Fibroblast of skin of back (primary cell): ENCODE results near the gene GP2.

Experiments
- DNase-seq: peaks from one replicate; pipeline ENCODE4 v3.0.0-alpha.2; 2013

GP2 gene

GRCh38 chr16:20303012-20303411 is 24.3 kb downstream of the GP2 start:
- no peak for DNase-seq

DNA sequence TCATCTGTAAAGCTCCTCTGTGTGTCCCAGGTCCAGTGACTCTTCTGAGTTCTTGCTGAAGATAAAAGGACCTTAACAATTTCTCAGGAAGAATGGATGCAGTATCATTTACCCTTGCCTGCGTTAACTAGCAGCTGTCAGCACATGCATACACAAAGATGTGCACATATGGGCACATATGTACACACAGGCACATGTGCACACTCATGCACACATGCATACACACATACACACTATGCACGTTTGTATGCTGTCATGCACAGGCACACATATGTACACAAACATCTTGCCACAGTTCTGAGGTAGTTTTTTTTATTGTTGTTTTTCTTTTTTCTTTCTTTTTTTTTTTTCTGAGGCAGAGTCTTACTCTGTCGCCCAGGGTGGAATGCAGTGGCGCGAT is 24.9 kb downstream of the GP2 start:
- no peak for DNase-seq

DNA sequence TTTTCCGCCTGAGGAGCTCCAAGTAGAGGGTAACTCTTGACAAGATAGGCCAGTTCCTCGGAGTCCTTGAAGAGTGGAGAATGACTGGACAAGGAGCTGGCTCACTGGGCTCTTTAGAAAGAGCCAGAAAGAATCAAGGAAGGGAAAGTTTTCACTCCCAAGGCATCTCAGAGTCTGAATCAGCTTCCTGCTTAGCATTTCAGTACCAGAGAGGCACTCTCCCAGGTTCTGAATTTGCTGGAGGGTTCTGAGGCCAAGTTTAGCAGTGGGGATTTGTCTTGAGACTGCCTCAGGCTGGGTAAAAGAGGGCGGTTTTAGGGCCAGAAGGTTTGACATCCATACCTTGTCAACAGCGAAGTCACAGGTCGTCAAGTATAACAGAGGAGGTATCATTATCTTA is 25.5 kb downstream of the GP2 start:
- no peak for DNase-seq

DNA sequence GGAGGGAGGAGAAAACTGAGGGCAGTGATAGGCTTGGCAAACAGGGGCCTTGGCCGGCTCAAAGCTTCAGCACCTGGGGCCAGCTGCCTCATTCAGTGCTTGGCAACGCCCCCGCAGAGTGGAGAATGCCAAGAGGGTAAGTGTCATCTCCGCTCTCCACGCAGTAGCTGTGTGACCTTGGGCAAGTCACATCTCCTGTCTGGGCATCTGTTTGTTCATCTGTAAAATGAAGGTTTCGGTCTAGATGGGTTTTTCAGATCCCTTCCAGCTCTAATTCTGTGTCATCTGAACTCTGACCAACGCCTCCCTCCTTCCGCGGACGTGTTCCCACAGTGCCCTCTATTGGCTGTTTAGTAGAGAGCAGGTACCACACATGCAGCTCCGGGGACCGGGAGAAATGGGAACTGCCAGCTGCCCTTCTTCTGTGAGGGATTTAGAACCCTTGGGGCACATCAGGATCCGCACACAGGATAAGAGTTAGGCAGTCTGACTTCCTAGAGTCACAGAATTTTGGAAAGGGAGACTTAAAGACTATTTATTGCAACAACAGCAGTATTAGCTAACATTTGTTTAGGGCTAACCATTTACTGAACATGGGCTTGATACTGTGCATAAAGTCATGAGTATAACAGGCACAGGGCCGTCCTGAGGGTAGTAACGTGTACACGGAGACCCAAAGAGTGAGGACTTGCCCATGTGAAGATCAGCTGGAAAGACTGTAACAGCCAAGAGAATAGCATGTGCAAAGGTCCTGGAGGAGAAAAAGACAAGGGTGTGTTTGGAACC is 26.8 kb downstream of the GP2 start:
- peak; percentile 41 for DNase-seq

GRCh38 chr16:20298452-20298851 is 28.9 kb downstream of the GP2 start:
- no peak for DNase-seq

DNA sequence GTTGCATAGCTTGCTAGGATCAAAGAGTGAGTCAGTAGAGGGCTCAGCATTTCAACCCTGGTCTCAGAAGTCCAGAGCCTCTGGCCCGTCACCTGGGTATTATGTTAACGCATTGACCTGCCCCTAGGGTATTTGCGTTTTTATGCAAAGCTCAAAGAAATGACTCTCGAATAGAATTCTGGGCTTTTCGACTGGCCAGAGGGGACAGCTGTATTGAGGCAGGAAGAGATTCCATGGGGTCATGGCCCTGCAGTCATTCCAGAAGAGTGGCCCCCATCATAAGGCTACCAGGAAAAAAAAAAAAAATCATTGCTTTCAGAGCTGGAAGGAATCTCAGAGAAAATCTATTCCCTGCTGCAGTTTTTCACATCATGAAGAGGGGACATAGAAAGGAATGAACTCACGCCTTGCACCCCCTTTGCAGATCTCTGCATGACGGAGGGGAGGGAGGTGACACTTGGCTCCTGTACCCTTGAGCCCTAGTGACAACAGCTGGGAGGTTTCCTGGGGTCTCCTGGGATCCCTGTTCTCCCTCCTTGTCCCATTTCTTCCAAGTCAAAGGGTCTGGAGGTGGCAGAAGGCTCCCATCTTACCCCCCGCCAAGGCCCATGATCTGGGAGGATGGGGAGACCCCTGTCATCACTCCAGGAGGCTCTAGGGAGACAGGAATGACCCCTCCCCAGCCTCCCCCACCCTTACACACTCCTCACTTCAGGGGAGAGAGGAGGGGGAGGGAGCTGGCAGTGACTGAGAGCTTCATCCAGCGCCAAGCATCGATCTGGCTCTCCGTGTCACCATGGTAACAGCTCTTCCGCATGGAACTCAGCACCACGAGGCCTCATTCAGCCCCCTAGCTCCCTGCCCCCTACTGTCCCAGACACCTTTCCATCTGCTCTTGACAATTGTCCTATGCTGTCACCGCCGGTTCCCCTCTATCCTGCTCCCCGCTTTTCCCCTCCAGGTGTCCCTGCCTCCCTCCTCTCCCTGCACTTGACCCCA is 35.8 kb downstream of the GP2 start:
- DNase-seq: no peak

DNA sequence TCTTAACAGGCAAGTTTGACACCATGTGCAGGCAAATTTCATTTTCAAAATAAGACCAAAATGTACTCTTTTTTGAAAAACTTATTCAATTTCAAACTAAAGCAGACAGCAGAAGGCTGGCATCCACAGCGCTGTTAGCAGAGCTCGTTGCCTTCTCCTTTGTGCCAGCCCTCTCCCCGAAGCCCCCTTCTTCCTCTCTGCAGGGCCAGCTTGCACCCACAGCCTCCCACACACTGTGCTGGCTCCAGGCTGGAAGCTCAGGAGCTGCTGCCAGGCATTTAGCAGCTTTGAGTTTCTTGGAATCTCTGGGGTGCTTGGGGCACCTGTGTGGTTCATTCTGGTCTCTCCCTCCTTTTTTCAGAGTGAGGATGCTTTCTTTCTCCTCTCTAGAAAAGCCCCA is 37.7 kb downstream of the GP2 start:
- no peak for DNase-seq

GRCh38 chr16:20285993-20286499 is 41.3 kb downstream of the GP2 start:
- no peak for DNase-seq

DNA sequence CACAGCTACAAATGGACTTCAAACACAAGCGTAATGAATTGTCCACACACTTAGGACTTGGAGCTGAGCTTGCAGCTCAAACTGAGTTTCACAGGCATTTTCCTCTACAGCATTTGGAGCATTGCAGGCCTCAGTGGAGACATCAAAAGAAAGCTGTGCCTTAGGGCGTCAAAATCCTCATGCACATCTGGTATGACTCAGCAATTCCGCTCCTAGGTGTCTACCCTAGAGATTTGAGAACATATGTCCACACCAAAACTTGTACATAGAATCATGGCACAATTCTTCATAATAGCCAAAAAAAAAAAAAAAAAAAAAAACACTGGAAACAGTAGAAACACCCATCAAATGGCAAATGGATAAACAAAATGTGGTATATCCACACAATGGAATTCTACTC is 47.1 kb downstream of the GP2 start:
- DNase-seq: no peak

DNA sequence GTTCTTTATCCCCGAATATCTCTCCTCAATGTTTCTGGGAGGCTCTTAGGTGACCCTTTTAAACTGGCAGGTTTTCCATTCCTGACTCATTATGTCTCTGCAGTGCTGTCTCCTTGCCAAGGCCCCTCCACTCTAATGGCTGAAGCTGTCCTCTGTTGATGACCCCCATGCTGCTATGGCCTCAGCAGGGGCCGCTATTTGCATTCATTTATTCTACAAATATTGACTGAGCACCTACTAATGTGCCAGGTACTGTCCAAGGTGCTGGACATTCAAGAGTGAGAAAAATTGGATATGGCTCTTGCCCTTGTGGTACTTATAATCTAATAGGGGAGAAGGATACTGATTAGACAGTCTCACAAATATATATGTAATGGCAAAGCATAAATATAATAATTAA is 55.4 kb downstream of the GP2 start:
- DNase-seq: no peak

DNA sequence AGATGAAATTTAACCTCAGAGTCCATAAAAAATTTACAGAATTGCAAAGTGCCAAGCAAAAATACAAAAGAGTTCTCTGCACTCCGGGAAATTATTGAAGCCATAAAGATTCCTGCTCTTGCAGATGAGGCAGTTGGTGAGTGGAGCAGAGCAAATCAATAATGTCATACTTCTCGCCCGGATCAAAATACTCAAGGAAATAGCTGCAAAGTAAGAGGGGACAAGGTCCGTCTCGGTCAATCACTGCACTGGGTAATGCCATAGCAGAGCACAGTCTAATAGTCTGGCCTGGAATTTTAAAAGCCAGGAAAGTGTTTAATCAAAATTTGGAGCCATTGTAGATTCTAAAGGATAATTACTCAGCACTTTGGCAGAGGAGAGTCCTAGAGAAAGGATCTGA is 58.9 kb downstream of the GP2 start:
- DNase-seq: no peak

DNA sequence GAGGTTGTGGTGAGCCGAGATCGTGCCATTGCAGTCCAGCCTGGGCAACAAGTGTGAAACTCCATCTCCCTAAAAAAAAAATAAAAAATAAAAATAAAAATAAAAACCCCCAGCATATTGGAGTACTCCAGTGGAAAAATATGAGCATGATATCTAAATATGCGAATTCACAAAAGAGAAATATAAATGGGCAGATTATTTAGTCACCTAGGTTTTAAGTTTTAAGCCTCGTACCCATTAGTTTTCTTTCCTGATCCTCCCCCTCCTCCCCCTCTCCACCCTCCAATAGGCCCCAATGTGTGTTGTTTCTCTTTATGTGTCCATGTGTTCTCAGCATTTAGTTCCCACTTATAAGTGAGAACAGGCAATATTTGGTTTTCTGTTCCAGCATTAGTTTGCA is 62.3 kb downstream of the GP2 start:
- DNase-seq: no peak

DNA sequence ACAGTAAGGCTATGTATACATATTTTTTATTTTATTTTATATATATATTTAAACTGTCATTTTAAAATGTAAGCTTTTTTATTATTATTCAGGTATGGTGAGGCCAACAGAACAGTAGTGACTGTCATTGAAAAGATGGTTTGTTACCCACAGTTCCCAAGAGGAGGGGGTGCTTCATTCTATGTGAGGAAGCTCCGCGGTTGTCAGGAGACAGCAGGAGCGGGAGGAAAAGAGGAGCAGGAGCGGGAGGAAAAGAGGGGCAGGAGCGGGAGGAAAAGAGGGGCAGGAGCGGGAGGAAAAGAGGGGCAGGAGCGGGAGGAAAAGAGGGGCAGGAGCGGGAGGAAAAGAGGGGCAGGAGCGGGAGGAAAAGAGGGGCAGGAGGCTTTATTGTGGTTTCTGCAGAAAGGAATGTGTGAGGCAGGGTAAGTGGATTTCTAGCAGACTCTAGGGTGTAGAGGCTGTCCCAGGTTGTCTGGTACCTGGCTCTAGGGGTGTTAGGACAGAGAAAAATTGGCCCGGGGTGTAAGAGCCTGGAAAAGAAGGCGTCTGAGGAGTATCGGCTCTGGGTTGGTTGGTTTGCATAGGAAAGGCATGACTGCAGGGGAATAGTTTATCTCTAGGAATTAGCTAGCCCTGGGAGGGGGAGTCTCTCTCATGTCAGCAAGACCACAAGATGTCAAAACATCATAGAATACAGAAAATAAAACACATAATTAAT is 64.0 kb downstream of the GP2 start:
- DNase-seq: no peak

DNA sequence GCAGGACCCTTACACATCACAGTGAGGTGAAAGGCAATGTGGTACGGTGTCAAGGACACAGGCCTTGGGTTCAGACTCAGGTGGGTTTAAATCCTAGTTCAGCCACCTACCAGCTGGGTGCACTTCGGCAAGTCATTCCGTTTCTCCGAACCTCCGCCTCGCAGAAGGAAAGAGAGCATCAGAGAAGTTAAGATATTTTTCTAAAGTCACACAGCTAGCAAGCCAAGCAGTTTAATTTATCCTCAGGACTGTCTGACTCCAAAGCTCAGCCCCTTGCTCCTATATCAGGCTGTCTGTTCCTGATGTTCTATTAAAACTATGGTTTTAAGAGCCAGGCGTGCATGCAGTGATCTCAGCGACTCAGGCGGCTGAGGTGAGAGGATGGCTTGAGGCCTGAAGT is 65.1 kb downstream of the GP2 start:
- DNase-seq: no peak

DNA sequence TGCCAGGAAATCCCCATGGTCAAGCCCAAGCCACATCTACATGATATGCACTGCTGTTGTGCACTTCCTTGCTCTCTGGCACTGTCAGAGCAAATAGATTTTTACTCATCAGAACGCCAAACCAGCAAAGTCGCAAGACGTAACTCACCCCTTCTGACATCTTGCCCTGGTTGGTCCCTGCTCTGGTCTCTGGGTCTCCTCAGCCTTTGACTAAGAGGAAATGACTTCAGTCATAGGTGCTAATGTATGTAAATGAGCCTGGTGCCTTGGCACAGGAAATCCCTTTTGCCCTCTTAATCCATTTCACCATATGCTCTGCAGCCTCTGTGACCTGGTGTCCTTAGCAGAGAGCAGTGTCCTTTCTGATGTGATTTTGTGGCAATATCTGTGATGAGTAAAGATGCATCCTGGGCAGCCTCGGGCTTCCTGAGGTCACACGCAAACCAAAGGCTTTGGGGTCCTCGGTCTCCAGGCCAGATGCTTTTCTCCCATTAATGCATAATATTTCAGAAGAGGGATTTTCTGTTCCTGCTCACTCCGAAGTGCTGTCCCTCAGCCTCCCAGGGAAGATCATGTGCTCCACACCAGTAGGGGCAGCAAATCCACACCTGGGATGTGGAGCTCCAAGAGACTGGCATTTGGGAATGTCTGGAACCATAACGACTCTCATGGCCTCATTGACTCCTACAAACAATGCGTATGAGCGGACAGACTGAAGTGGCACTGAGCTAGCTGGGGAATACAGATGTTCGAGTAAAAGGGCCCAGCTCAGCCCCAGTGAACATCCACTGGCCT is 66.9 kb downstream of the GP2 start:
- no peak for DNase-seq
